H1 (cell line): ENCODE data around the gene PRR33. TPM values are rescaled to one million over a fixed set of nuclear protein-coding genes. Genes with fewer than 3 reads are reported as not detected.

Experiments
- KDM5A ChIP-seq: fragments of 200-600 bp; IDR thresholded peaks from 2 replicates; pipeline ENCODE4 v1.7.1; 2012; ENCODE audit warnings: mild to moderate bottlenecking, low read length, inconsistent platforms, mixed read lengths
- TAF7 ChIP-seq: optimal IDR thresholded peaks from 2 replicates; pipeline ENCODE3; 2011; ENCODE audit warnings: low read depth, mild to moderate bottlenecking, inconsistent platforms, low read length, moderate library complexity, borderline replicate concordance
- polyA plus RNA-seq, 7 experiments: library from polyadenylated mRNA; depleted of rRNA in 3 of 7; stranded (reverse) in 5 of 7; unstranded in 2 of 7; fragments of >200 nt in 5 of 7; fragments of 200-250 nt in 2 of 7; gene quantifications; 1 replicate in 5 of 7; 2 replicates in 1 of 7; 4 replicates in 1 of 7; pipeline versions ENCODE4 v1.2.1 to v1.2.3, GENCODE V29; 2011 to 2013; ENCODE audit warnings: missing spikeins in 2 of 7, mixed read lengths in 2 of 7
- total RNA-seq: library from RNA; stranded (reverse); fragmentation: NEBNext Ultra II Directional; extraction: Animal tissue kit (Norgen Biotek cat#: 25700); gene quantifications from 2 replicates; pipeline ENCODE4 v1.2.1, GENCODE V29; 2021

Gene PRR33
- total and polyA plus RNA-seq, 2 of the 8 experiments (the other 6 are each of a cell fraction or from before 2014, with no cell fraction given), result 0.02 TPM; not detected in 1

GRCh38 chr11:1913271-1914060, 21.8 kb upstream of the PRR33 start (continued):
- TF ChIP-seq KDM5A, result no peak
- TF ChIP-seq TAF7, result no peak
